GM12864 (cell line): ENCODE results near the gene STXBP4.

Experiments used
- DNase-seq: peaks from one replicate; pipeline ENCODE4 v3.0.0-alpha.2; 2011; ENCODE audit warnings: low read depth
- H3K4me3 ChIP-seq: 2 replicates; pipeline ENCODE4 v1.5.1; 2011; ENCODE audit warnings: mild to moderate bottlenecking, low read depth, low read length, control low read depth
- CTCF ChIP-seq: IDR thresholded peaks from 2 replicates; pipeline ENCODE4 v1.5.1; 2011; ENCODE audit warnings: low read depth, mild to moderate bottlenecking, moderate library complexity, low read length, control low read depth, inconsistent platforms; ENCODE audit errors: missing control alignments

STXBP4 gene

GRCh38 chr17:55202896-55203295 is 234.3 kb downstream of the STXBP4 start:
- no peak overlapping the region for H3K4me3 ChIP-seq
- TF ChIP-seq CTCF: no peak
- no peak for DNase-seq

- DNase-seq: no peak
- TF ChIP-seq CTCF: no peak
- H3K4me3 ChIP-seq: no peak overlapping the region
Observed at GRCh38 chr17:55208078-55208812, 239.7 kb downstream of the STXBP4 start.

- TF ChIP-seq CTCF: no peak
- DNase-seq: no peak
- no peak overlapping the region for H3K4me3 ChIP-seq
Observed at GRCh38 chr17:55210292-55210691, 241.7 kb downstream of the STXBP4 start.

GRCh38 chr17:55212880-55213279 is 244.3 kb downstream of the STXBP4 start:
- no peak overlapping the region for H3K4me3 ChIP-seq
- DNase-seq: no peak
- no peak for TF ChIP-seq CTCF

GRCh38 chr17:55215711-55216110 is 247.1 kb downstream of the STXBP4 start:
- no peak for DNase-seq
- no peak for TF ChIP-seq CTCF
- H3K4me3 ChIP-seq: no peak overlapping the region

GRCh38 chr17:55216888-55217287 is 248.3 kb downstream of the STXBP4 start:
- DNase-seq: no peak
- no peak for TF ChIP-seq CTCF

GRCh38 chr17:55219459-55219858 is 250.9 kb downstream of the STXBP4 start:
- TF ChIP-seq CTCF: no peak
- H3K4me3 ChIP-seq: no peak overlapping the region
- DNase-seq: no peak

More at GRCh38 chr17:55216888-55217287, 248.3 kb downstream of the STXBP4 start:
- no peak overlapping the region for H3K4me3 ChIP-seq
